ENCODE data around the gene TMPRSS7. TPM values are rescaled to one million over a fixed set of nuclear protein-coding genes. Genes with fewer than 3 reads are reported as not detected.

Gene TMPRSS7
- polyA plus RNA-seq, 1 of the 3 experiments (the other 2 are of a cell fraction) = 0.02 TPM

GRCh38 chr3:112101916-112102315 lies 67.4 kb downstream of the TMPRSS7 start (continued):
- TF ChIP-seq, protein P1, sequence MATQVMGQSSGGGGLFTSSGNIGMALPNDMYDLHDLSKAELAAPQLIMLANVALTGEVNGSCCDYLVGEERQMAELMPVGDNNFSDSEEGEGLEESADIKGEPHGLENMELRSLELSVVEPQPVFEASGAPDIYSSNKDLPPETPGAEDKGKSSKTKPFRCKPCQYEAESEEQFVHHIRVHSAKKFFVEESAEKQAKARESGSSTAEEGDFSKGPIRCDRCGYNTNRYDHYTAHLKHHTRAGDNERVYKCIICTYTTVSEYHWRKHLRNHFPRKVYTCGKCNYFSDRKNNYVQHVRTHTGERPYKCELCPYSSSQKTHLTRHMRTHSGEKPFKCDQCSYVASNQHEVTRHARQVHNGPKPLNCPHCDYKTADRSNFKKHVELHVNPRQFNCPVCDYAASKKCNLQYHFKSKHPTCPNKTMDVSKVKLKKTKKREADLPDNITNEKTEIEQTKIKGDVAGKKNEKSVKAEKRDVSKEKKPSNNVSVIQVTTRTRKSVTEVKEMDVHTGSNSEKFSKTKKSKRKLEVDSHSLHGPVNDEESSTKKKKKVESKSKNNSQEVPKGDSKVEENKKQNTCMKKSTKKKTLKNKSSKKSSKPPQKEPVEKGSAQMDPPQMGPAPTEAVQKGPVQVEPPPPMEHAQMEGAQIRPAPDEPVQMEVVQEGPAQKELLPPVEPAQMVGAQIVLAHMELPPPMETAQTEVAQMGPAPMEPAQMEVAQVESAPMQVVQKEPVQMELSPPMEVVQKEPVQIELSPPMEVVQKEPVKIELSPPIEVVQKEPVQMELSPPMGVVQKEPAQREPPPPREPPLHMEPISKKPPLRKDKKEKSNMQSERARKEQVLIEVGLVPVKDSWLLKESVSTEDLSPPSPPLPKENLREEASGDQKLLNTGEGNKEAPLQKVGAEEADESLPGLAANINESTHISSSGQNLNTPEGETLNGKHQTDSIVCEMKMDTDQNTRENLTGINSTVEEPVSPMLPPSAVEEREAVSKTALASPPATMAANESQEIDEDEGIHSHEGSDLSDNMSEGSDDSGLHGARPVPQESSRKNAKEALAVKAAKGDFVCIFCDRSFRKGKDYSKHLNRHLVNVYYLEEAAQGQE (IDR thresholded peaks at IDR 0.05; ENCODE audit: low read depth, low read length) = no peak
- TF ChIP-seq TCF12 (IDR thresholded peaks at IDR 0.05) = 0 out of 2 replicates have a peak, but pooled peaks have one; percentile 15

GRCh38 chr3:112104774-112105173 lies 70.2 kb downstream of the TMPRSS7 start:
- H3K4me3 ChIP-seq (ENCODE audit: low read depth in 2 of 2, low read length in 1 of 2) = no peak overlapping the region
- no peak overlapping the region for H2AFZ ChIP-seq (ENCODE audit: low read depth)
- POLR2A ChIA-PET = no interaction called here
- H3K4me2 ChIP-seq = no peak overlapping the region
- no peak overlapping the region for H3K9ac ChIP-seq
- peaks cover 0 to 12% of the 10 kb centered on the region in 2 experiments; a peak in 2 of 4 replicates for H3K4me1 ChIP-seq (ENCODE audit: control insufficient read depth in 1 of 2, insufficient read depth in 2 of 2, low read depth in 1 of 2, low read length in 1 of 2)
- DNase-seq = no peak
- peaks cover 0 to 30% of the 10 kb centered on the region in 2 experiments for H3K36me3 ChIP-seq (replicated peaks in 1 of 2; ENCODE audit: control insufficient read depth in 1 of 2, insufficient read depth in 2 of 2, low read length in 1 of 2)
- H3K79me2 ChIP-seq (ENCODE audit: insufficient read depth) = peaks cover 16% of the 10 kb centered on the region
- CTCF ChIA-PET = no interaction called here
- no peaks in the 10 kb centered on the region for H3K27me3 ChIP-seq (ENCODE audit: insufficient read depth)
- TF ChIP-seq FOXJ3 (CRISPR knock-in tag; IDR thresholded peaks at IDR 0.05) = no peak
- TF ChIP-seq FOXM1 (IDR thresholded peaks at IDR 0.05; ENCODE audit: low read depth) = no peak
- TF ChIP-seq USF1 (IDR thresholded peaks at IDR 0.05; ENCODE audit: borderline replicate concordance, low read depth) = no peak
- TF ChIP-seq, protein P2, sequence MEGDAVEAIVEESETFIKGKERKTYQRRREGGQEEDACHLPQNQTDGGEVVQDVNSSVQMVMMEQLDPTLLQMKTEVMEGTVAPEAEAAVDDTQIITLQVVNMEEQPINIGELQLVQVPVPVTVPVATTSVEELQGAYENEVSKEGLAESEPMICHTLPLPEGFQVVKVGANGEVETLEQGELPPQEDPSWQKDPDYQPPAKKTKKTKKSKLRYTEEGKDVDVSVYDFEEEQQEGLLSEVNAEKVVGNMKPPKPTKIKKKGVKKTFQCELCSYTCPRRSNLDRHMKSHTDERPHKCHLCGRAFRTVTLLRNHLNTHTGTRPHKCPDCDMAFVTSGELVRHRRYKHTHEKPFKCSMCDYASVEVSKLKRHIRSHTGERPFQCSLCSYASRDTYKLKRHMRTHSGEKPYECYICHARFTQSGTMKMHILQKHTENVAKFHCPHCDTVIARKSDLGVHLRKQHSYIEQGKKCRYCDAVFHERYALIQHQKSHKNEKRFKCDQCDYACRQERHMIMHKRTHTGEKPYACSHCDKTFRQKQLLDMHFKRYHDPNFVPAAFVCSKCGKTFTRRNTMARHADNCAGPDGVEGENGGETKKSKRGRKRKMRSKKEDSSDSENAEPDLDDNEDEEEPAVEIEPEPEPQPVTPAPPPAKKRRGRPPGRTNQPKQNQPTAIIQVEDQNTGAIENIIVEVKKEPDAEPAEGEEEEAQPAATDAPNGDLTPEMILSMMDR (IDR thresholded peaks at IDR 0.05) = no peak
- no peak for TF ChIP-seq GABPA (IDR thresholded peaks at IDR 0.05; ENCODE audit: low read depth)
- no peak for TF ChIP-seq FOSL2 (IDR thresholded peaks at IDR 0.05; ENCODE audit: borderline replicate concordance, low read depth)
- no peak for TF ChIP-seq MEF2A (IDR thresholded peaks at IDR 0.05; ENCODE audit: borderline replicate concordance, low read depth)
- TF ChIP-seq EZH2phosphoT487 (IDR thresholded peaks at IDR 0.05; ENCODE audit: borderline replicate concordance, low read depth) = no peak
- TF ChIP-seq MAX (IDR thresholded peaks at IDR 0.05; ENCODE audit: low read depth) = no peak
- no peak for TF ChIP-seq RCOR1 (IDR thresholded peaks at IDR 0.05; ENCODE audit: low read length)
- TF ChIP-seq SIN3A (IDR thresholded peaks at IDR 0.05; ENCODE audit: borderline replicate concordance, low read depth, low read length) = no peak
- TF ChIP-seq MXI1 (IDR thresholded peaks at IDR 0.05; ENCODE audit: low read depth, low read length) = no peak
- no peak for TF ChIP-seq SMC3 (IDR thresholded peaks at IDR 0.05; ENCODE audit: low read depth, low read length)
- no peak for TF ChIP-seq NFIC (IDR thresholded peaks at IDR 0.05; ENCODE audit: borderline replicate concordance)
- TF ChIP-seq POLR2AphosphoS5 (IDR thresholded peaks at IDR 0.05; ENCODE audit: low read depth, low read length) = no peak
- TF ChIP-seq CHD2 (IDR thresholded peaks at IDR 0.05; ENCODE audit: low read length, partially characterized antibody) = no peak
- no peak for TF ChIP-seq ZBTB33 (IDR thresholded peaks at IDR 0.05; ENCODE audit: borderline replicate concordance, low read depth)
- no peak for TF ChIP-seq NRF1 (IDR thresholded peaks at IDR 0.05; ENCODE audit: low read depth, low read length)
- no peak overlapping the region for H3K27ac ChIP-seq (ENCODE audit: low read depth in 2 of 2, low read length in 1 of 2)
- no peaks in the 10 kb centered on the region for H3K9me3 ChIP-seq
- no peaks in the 10 kb centered on the region for H3K9me2 ChIP-seq
- H3F3A ChIP-seq (replicated peaks; ENCODE audit: insufficient read depth) = peaks cover 7% of the 10 kb centered on the region
- WGBS (ENCODE audit: low lambda C conversion rate) = 86% methylated on average over 2 of the region's 2 CpGs
- no peaks in the 10 kb centered on the region for H4K20me1 ChIP-seq (ENCODE audit: insufficient read depth)

All from SK-N-SH (cell line).